Endothelial cell (in vitro differentiated cells): ENCODE data around the gene CABLES1. TPM values are rescaled to one million over a fixed set of nuclear protein-coding genes. Genes with fewer than 3 reads are reported as not detected.

Source experiments
- DNase-seq: peaks from one replicate; pipeline ENCODE4 v3.0.0; 2021; ENCODE audit warnings: low spot score
- H3K27ac Mint-ChIP-seq: one replicate; pipeline ENCODE4 v1.8.0; 2021; ENCODE audit warnings: mixed read lengths, inconsistent platforms; ENCODE audit not compliant: unreplicated experiment
- H3K27me3 Mint-ChIP-seq: one replicate; pipeline ENCODE4 v1.8.0; 2021; ENCODE audit warnings: mild to moderate bottlenecking, moderate library complexity, mixed read lengths, inconsistent platforms; ENCODE audit not compliant: unreplicated experiment
- H3K36me3 Mint-ChIP-seq: one replicate; pipeline ENCODE4 v1.8.0; 2021; ENCODE audit warnings: mild to moderate bottlenecking, low read depth, mixed read lengths, inconsistent platforms; ENCODE audit not compliant: unreplicated experiment
- H3K4me1 Mint-ChIP-seq: one replicate; pipeline ENCODE4 v1.8.0; 2021; ENCODE audit warnings: mild to moderate bottlenecking, mixed read lengths, inconsistent platforms; ENCODE audit not compliant: unreplicated experiment
- H3K4me3 Mint-ChIP-seq: one replicate; pipeline ENCODE4 v1.8.0; 2021; ENCODE audit warnings: mild to moderate bottlenecking, mixed read lengths, inconsistent platforms; ENCODE audit not compliant: unreplicated experiment
- H3K9me3 Mint-ChIP-seq: one replicate; pipeline ENCODE4 v1.8.0; 2021; ENCODE audit warnings: mixed read lengths, inconsistent platforms; ENCODE audit not compliant: unreplicated experiment
- CTCF ChIP-seq: fragments of 200-600 bp; sonication (generic); IDR thresholded peaks from one replicate; pipeline ENCODE4 v1.5.0; 2021; ENCODE audit warnings: antibody characterized with exemption; ENCODE audit not compliant: unreplicated experiment
- total RNA-seq: library from RNA; stranded (reverse); fragmentation: NEBNext Ultra II Directional; extraction: Animal tissue kit (Norgen Biotek cat#: 25700); gene quantifications from one replicate; pipeline ENCODE4 v1.2.1, GENCODE V29; 2021; ENCODE audit not compliant: unreplicated experiment

The CABLES1 gene
- total RNA-seq, 1 donor from 2014 or later: 24.9 TPM

GRCh38 chr18:23228102-23229061, 93.1 kb downstream of the CABLES1 start:
- no peak for TF ChIP-seq CTCF
- Mint-ChIP-seq H3K4me3 (no peak overlapping the region), H3K36me3 (peaks cover 17% of the 10 kb centered on the region), H3K27me3 (peaks cover 5% of the 10 kb centered on the region), H3K27ac (no peak overlapping the region), H3K4me1 (peaks cover 37% of the 10 kb centered on the region), H3K9me3 (no peaks in the 10 kb centered on the region)
- no peak for DNase-seq

GRCh38 chr18:23229472-23229871, 94.2 kb downstream of the CABLES1 start:
- Mint-ChIP-seq H3K36me3 (peaks cover 25% of the 10 kb centered on the region), H3K27ac (no peak overlapping the region), H3K4me3 (no peak overlapping the region), H3K9me3 (no peaks in the 10 kb centered on the region), H3K27me3 (peaks cover 5% of the 10 kb centered on the region), H3K4me1 (peaks cover 37% of the 10 kb centered on the region)
- no peak for DNase-seq
- no peak for TF ChIP-seq CTCF

GRCh38 chr18:23230686-23231085, 95.4 kb downstream of the CABLES1 start:
- peaks cover 29% of the 10 kb centered on the region for H3K4me1 Mint-ChIP-seq
- DNase-seq: no peak
- H3K36me3 Mint-ChIP-seq: peaks cover 33% of the 10 kb centered on the region
- TF ChIP-seq CTCF: no peak
- H3K27me3 Mint-ChIP-seq: peaks cover 4% of the 10 kb centered on the region
- H3K27ac Mint-ChIP-seq: no peak overlapping the region
- no peak overlapping the region for H3K4me3 Mint-ChIP-seq
- no peaks in the 10 kb centered on the region for H3K9me3 Mint-ChIP-seq

- H3K27ac Mint-ChIP-seq: no peak overlapping the region
- no peak for TF ChIP-seq CTCF
- H3K27me3 Mint-ChIP-seq: peaks cover 4% of the 10 kb centered on the region
- H3K4me3 Mint-ChIP-seq: peak overlapping the region; percentile 20
- H3K36me3 Mint-ChIP-seq: peaks cover 39% of the 10 kb centered on the region
- peaks cover 24% of the 10 kb centered on the region for H3K4me1 Mint-ChIP-seq
- no peaks in the 10 kb centered on the region for H3K9me3 Mint-ChIP-seq
- DNase-seq: no peak
Measured at GRCh38 chr18:23231340-23232021, 96.2 kb downstream of the CABLES1 start.
